HPDE6-E6E7 (cell line): ENCODE results near the gene GPR137.
"Not testable (repeated sequence)": the region's sequence is repeated elsewhere in the genome, so short reads cannot be mapped to it uniquely, and the experiment has no call there.

Experiments
- DNase-seq: peaks from one replicate; pipeline ENCODE4 v3.0.0; 2011; ENCODE audit warnings: missing footprints; ENCODE audit errors: extremely low spot score

GPR137 gene

DNA sequence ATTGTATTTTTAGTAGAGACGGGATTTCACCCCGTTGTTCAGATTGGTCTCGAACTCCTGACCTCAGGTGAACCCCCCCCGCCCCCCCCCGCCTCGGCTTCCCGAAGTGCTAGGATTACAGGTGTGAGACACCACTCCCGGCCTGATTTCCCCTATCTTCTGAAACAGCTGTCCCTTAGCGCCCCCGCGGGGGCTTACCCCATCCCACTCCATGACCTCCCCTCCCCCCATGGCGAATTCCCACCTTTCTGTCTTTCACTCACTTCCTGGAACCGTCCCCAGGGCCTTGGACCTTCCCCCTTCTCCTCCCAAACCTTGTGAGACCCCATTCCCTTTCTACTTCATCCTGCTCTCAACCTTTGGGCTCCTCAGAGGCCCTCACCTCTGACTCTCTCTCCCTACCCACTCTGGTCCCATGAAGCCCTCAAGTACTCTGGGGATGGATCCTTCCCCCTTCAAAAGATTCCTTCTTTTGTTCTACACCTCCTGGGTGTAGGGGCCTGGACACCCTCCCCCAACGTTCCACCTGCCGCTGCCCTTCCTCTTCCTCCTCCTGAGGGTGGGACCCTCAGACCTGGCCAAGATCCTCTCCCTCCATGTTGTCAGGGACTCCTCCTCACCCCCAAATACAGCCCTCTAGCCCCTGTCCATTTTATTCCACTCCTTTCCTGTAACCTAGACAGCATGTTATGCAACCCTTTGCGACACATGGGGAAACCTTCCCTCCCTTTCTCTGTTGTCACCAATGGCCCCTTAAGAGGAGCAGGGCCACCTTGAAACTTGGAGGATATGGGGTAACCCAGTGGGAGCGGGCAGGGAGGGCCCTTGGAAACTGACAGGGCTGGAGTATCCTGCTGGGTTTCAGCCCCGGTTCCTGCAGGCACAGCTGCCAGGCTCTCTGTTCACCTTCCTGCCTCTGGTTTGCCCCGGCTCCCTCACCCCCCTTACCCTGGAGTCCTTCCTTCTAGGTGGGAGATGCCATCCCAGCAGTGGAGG is 33.4 kb downstream of the GPR137 start:
- no peak for DNase-seq

DNA sequence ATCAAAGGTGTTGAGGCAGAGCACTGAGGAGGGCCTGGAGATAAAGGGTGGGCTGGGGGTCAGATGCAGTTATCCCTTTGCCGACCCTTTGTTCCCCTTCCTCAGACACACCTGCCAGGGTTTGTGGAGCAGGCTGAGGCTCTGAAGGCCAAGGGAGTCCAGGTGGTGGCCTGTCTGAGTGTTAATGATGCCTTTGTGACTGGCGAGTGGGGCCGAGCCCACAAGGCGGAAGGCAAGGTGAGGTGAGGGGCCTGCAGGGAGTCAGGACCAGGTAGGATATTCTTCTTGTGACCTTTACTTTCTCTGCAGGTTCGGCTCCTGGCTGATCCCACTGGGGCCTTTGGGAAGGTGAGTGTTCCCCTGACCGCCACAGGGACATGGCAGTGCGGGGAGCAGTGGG is 34.9 kb downstream of the GPR137 start:
- DNase-seq = no peak

DNA sequence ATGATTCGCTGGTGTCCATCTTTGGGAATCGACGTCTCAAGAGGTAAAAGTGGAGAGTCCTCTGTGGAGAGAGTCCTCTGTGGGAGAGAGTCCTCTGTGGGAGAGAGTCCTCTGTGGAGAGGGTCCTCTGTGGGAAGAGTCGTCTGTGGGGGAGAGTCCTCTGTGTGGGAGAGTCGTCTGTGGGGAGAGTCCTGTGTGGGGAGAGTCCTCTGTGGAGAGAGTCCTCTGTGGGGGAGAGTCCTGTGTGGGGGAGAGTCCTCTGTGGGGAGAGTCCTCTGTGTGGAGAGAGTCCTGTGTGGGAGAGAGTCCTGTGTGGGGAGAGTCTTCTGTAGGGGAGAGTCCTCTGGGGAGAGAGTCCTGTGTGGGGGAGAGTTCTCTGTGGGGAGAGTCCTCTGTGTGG is 35.4 kb downstream of the GPR137 start:
- DNase-seq = no peak

DNA sequence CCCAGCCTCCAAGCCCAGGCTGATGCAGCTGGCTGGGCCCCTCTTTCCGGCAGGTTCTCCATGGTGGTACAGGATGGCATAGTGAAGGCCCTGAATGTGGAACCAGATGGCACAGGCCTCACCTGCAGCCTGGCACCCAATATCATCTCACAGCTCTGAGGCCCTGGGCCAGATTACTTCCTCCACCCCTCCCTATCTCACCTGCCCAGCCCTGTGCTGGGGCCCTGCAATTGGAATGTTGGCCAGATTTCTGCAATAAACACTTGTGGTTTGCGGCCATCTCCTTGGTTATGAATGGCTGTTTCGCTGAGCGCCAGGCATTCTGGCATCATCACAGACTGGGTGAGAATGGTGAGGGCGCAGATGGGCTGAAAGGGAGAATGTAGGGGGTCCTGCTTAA is 35.9 kb downstream of the GPR137 start:
- no peak for DNase-seq

DNA sequence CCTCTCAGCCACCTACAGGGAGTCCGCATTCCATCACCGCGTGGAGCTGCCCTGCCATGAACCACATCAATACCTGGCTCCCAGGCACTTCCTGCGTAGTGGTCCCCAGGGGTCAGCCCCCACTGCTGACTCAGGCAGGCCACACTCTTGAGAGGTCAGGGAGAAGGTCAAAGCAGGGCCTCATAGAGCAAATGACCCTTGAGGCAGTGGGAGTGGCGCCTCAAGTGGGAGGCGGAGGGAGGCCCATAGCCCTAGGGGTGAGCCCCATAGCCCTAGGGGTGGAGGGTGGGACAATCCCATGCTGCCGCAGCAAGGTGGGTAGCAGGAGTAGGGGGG is 37.2 kb downstream of the GPR137 start:
- DNase-seq = no peak

DNA sequence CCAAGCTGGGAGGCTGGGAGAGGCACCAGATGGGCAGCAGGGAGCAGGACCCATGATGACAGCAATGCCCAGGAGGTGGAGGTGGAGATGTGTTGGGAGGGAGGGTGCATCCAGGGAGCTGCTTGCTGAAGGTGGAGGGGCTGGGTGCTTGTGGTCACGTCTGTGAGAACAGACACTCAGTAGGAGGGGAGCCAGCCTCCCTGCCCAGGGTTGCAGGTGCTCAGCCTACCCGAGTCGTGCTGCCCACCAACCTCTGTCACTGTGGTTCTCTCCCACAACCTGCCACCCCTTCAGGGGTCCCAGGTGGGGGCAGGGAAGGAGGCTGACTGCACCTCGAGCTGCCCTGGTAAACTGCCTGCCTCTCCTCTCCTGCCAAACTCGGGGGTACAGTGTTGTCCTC is 37.7 kb downstream of the GPR137 start:
- no peak for DNase-seq

DNA sequence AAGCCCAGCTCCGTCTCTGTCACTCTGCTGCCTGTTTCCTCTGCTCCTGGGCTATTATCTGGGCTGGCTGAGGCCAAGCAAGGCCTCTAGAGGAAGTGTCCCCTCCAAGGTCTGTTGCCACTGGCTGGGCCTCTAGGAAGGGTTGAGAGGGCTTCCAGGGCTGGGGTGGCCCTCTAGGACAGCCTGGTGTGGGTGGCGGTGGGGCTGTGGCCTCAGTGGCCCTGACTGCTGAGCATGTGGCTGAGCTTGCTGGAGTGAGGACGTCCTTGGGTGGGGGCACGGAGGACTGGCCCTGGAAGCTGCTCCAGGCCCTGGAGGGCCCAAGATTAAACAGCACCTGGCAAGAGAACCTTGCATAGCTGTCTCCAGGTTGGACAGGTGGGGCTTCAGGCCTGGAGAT is 38.3 kb downstream of the GPR137 start:
- not testable (repeated sequence) for DNase-seq

DNA sequence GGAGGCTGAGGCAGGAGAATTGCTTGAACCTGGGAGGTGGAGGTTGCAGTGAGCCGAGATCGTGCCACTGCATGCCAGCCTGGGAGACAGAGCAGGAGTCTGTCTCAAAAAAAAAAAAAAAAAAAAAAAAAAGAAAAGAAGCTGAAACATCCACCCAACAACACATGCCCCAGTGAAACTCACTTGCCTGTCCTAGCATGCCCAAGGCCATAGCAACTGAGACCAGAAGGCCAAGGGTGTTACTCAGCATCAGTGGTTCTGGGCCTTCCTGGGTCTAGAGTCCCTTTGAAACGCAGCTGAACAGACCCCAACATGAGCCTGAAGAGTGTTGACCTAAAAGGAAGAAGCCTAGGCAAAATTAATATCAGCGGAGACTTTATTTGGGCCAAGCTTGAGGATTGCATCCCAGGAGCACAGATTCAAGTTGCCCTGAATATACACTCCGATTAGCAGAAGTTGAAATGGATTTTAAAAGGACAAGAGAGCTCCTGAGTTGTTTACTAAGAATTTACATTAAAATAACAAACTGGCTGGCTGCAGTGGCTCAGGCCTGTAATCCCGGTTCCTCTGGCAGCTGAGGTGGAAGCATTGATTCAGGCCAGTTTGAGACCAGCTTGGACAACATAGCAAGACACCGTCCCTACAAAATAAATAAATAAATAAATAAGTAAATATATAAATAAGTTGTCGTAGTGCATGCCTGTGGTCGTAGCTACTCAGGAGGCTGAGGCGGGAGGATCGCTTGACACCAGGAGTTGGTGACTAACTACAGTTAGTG is 39.2 kb downstream of the GPR137 start:
- DNase-seq = no peak

DNA sequence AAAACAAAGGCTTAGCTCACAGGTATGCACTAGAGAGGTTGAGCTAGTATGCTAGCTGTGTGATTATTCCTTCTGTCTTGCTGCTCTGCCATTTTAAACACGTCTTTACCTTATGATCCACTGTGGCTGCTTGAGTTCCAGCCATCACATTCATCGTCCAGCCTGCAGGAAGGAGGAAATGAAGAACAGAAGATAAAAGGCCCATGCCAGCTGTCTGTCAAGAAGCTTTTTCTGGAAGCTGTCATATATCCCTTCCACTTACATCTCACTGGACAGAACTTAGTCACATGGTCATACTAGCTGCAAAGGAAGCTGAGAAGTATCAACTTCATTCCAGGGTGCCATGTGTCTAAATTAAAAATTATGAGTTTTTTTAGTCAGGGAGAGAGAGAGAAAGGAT is 41.7 kb downstream of the GPR137 start:
- no peak for DNase-seq

DNA sequence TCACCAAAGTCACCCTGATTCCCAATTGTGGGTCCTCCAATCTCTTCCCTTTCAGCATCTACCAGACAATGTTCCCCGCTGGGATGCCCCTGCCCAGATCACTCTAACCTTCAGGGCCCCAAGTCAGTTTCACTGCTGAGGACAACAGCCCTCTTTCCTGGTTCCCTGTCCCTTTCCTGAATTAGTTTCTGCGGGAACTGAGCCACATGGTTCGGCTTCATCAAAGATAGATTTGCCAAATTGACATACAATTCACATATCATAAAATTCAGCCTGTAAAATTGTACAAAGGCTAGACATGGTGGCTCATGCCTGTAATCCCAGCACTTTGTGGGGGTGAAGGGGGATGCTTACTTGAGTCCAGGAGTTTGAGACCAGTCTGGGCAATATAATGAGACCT is 42.3 kb downstream of the GPR137 start:
- no peak for DNase-seq

DNA sequence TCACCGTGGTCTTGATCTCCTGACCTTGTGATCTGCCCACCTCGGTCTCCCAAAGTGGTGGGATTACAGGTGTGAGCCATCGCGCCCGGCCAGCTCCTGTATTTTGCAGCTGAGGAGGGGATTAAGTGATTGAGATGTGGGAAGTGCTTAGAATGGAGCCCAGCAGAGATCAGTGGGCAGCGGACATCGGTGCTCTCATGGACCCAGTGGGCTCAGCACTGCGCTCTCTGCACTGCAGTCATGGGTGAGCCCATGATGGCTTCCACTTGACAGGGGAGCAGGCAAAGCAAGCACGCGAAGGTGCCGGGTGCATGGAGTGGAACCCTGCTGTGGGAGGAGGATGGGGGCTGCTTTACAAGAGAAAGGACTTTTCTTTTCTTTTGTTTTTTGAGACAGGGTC is 45.2 kb downstream of the GPR137 start:
- DNase-seq = no peak

DNA sequence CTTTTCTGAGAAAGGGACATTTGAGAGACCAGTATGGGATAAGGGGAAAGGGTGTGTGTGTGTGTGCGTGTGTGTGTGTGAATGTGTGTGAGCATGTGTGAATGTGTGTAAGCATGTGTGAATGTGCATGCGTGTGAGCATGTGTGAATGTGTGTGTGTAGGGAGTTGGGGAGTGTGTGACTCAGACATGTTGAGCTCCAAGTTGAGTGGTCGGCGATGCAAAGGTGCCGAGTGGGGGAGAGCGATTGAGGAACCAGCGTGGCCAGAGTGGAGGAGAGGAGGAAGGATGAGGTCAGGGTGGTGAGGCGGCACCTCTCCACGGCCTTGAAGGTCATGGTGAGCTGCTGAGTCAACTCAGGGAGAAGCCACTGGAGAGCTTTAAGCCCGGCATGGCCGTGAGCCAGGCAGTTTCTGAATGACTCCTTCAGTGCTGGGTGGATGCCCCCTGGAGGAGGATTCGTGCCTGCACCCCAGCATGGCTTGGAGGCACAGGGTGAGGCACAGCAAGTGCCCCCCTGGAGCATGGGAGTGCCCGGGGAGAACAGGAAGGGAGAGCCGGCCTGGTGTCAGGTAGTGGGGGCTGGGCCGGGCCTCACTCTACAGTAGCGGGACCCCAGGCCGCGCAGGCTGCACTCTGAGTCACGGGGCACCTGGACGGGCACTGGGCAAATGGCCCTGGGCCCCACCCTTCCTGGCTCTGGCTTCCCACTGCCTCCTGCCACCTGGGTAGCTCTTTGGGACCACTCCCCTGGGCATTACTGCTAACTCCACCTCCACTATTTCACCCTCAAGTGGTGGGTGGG is 46.1 kb downstream of the GPR137 start:
- peak; percentile 89 for DNase-seq

DNA sequence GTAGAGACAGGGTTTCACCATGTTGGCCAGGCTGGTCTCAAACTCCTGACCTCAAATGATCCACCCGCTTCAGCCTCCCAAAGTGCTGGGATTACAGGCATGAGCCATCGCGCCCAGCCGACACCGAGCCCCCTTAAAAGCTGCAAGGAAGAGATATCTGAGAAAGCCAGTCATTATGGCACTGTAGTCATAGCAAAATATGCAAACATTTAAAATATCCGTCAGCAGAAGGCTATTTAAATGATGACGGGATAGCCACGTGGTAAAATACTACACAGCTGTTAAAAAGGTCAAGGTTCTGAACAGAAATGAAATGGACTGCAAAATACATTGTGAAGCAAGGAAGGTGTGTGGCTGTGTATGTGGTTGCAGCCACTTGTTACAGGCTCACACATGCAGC is 47.9 kb downstream of the GPR137 start:
- DNase-seq = no peak

DNA sequence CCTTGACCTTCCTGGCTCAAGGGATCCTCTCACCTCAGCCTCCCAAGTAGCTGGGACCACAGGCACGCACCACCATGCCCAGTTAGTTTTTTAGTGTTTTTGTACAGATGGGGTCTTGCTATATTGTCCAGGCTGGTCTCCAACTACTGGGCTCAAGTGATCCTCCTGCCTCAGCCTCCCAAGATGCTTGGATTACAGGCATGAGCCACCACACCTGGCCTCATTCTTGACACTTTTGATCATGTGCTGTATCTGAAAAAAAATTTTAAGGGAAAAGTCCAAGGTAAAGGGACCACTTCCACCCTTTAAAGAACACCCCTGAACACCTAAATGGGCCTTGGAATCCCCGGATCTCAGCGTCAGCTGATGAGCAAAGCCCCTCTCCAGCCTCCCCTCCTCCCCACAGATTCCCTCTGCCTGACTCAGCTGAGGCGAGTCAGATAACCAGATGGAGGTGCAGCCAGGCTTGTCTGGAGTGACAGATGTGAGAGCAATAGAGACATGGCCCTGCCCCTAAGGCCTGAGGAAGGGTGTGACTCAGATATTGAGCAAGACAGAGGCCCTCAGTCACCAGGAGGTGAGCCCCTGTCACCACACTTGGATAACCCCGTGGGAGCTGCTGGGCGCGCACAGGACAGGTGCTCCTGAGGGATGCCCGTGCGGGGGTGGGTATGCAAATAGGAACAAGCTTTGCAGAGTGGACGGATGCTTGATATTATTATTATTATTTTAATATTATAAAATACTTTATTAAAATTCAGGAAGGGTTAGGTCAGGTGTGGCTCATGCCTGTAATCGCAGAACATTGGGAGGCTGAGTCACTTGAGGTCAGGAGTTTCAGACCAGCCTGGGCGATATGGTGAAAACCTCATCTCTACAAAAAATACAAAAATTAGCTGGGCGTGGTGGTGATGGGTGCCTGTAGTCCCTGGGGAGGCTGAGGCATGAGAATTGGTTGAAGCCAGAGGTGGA is 49.4 kb downstream of the GPR137 start:
- peak; percentile 98 for DNase-seq

DNA sequence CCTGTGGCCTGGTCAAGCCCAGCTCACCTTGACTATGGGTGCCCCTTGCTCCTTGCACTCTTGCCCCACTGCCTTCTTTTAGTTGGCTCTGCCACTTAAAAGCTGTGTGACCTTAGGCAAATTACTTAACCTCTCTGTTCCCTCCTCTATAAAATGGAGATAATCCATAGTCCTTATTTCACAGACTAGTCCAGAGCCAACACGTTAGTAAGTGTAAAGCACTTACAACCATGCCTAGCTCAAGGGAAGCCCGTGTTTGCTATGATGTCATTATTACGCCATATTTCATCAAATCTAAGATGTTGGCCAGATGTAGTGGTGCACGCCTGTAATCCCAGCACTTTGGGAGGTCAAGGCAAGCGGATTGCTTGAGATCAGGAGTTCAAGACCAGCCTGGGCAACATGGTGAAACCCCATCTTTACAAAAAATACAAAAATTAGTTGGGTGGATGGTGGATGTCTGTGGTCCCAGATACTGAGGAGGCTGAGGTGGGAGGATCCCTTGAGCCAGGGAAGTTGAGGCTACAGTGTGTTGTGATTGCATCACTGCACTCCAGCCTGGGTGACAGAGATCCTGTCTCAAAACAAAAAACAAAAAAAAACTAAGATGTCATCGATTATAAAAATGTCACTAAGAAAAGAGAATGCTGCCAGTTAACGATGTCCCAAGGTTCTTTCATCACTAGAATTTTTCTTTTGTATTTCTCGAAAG is 52.0 kb downstream of the GPR137 start:
- DNase-seq = no peak

DNA sequence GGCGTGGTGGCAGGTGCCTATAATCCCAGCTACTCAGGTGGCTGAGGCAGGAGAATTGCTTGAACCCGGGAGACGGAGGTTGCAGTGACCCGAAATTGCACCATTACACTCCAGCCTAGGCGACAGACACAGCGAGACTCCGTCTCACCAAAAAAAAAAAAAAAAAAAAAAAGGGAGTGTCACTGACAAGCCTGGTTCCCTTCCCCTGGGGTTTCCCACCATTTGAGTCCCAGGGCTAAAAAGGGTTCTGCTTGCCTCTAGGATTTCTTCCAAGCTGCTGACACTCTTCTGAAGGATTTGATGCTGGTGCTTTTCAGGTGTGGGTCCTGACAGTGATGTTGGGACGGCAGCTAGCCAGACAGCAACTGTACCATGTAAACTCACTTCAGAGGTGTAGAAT is 53.1 kb downstream of the GPR137 start:
- no peak for DNase-seq
